Measurements from ENCODE around the gene MAPK14. TPM values are rescaled to one million over a fixed set of nuclear protein-coding genes. Genes with fewer than 3 reads are reported as not detected.

Gene MAPK14
- total RNA-seq, 3 donors from 2014 or later (not counting 1 experiment from before 2014, with no cell fraction given) = 68.0 to 106 (median 84.5) TPM

DNA sequence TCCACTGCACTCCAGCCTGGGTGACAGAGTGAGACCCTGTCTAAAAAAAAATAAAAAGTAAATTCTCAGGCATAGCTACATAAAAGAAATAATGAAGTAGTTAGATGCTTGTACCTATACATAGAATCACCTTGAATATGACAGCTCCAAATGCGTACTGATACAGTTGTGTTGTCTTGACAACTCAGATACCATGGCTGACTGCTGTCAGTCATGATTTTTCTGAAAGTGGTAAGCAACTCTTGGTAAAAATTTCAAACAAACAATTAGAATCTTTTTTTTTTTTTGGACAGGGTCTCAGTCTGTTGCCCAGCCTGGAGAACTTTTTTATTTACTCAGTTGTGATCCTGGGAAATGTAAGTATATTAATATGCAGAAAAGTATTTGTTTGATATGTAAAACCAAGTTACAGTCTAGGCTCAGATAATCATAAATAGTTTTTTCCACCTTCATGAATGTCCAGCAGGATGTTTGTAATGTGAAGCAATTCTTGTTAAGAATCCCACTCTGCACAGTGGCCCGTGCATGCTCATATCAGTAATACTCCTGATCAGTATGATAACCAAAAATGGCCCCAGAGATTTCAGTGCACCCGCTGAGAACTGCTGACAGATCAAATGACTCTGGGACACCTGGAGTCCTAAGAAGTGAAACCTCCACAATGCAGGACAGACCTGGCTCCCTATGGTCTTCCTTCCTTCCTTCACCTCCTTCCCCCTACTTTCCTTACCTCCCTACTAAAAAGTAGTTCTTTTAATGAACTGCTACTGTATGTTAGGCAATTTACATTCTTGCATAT is 88.7 kb downstream of the MAPK14 start:
- DNase-seq = no peak
- WGBS (ENCODE audit: insufficient coverage) = 86% methylated on average over 3 of the region's 3 CpGs
- Histone ChIP-seq H3K9me3 (ENCODE audit: control insufficient read depth, insufficient read depth, low read length) (no peaks in the 10 kb centered on the region), H3K4me1 (ENCODE audit: control insufficient read depth, insufficient read depth, low read length) (peaks cover 75% of the 10 kb centered on the region), H3K27me3 (ENCODE audit: control insufficient read depth, insufficient read depth, low read length) (no peaks in the 10 kb centered on the region), H3K27ac (ENCODE audit: low read length) (peak overlapping the region; percentile 71), H3K4me3 (ENCODE audit: low read length) (no peak overlapping the region), H3K36me3 (ENCODE audit: control insufficient read depth, insufficient read depth, low read length) (peaks cover 5% of the 10 kb centered on the region)
- no peak for ATAC-seq
- TF ChIP-seq, protein P1, sequence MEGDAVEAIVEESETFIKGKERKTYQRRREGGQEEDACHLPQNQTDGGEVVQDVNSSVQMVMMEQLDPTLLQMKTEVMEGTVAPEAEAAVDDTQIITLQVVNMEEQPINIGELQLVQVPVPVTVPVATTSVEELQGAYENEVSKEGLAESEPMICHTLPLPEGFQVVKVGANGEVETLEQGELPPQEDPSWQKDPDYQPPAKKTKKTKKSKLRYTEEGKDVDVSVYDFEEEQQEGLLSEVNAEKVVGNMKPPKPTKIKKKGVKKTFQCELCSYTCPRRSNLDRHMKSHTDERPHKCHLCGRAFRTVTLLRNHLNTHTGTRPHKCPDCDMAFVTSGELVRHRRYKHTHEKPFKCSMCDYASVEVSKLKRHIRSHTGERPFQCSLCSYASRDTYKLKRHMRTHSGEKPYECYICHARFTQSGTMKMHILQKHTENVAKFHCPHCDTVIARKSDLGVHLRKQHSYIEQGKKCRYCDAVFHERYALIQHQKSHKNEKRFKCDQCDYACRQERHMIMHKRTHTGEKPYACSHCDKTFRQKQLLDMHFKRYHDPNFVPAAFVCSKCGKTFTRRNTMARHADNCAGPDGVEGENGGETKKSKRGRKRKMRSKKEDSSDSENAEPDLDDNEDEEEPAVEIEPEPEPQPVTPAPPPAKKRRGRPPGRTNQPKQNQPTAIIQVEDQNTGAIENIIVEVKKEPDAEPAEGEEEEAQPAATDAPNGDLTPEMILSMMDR (IDR thresholded peaks at IDR 0.05) = no peak
- no peaks in the 10 kb centered on the region for H3K27me3 Mint-ChIP-seq (ENCODE audit: low read depth in 2 of 2)
- H3K27ac Mint-ChIP-seq = peak overlapping the region; percentile 100
- peaks cover 78 to 82% of the 10 kb centered on the region in 2 donors for H3K4me1 Mint-ChIP-seq
- H3K9me3 Mint-ChIP-seq = no peaks in the 10 kb centered on the region
- peak overlapping the region; percentile 67 for H3K4me3 Mint-ChIP-seq
- intact Hi-C loops (cut with micrococcal nuclease) = no loop called here
- no peaks in the 10 kb centered on the region for H3K36me3 Mint-ChIP-seq

DNA sequence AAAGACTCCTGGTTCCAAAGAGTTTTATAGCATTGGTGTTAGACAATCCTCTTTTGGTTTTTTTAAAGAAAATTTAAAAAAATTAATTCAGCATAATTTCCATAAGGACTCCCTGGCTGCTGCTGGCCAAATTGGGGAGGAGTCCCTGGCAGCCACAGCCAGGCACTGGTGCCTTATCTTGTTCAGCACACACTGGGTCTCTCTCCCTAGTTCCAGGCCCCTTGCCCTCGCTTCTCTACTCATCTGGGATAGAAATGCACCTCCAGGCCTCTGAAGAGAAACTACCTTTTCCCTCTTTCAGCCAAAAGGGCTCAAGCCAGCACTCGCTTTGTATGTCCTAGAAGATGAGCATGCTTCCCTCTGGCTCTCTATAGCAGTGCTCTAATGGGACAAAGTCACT is 89.3 kb downstream of the MAPK14 start:
- Mint-ChIP-seq H3K4me1 (peaks cover 84 to 88% of the 10 kb centered on the region in 2 donors), H3K4me3 (peak overlapping the region; percentile 67), H3K36me3 (no peaks in the 10 kb centered on the region), H3K27ac (peak overlapping the region; percentile 100), H3K9me3 (no peaks in the 10 kb centered on the region), H3K27me3 (ENCODE audit: low read depth in 2 of 2) (no peaks in the 10 kb centered on the region)
- no peak overlapping the region for H3K4me3 ChIP-seq (ENCODE audit: low read length)
- TF ChIP-seq, protein P1 (IDR thresholded peaks at IDR 0.05) = no peak
- no peak overlapping the region for H3K27ac ChIP-seq (ENCODE audit: low read length)
- DNase-seq (no peak), ATAC-seq (no peak)
- 96% methylated on average over 2 of the region's 2 CpGs for WGBS (ENCODE audit: insufficient coverage)
- intact Hi-C loops (cut with micrococcal nuclease) = no loop called here
- peaks cover 82% of the 10 kb centered on the region for H3K4me1 ChIP-seq (ENCODE audit: control insufficient read depth, insufficient read depth, low read length)
- H3K36me3 ChIP-seq (ENCODE audit: control insufficient read depth, insufficient read depth, low read length) = no peaks in the 10 kb centered on the region
- no peaks in the 10 kb centered on the region for H3K27me3 ChIP-seq (ENCODE audit: control insufficient read depth, insufficient read depth, low read length)
- H3K9me3 ChIP-seq (ENCODE audit: control insufficient read depth, insufficient read depth, low read length) = no peaks in the 10 kb centered on the region

GRCh38 chr6:36117658-36118549 is 90.3 kb downstream of the MAPK14 start:
- Mint-ChIP-seq H3K27ac (peak overlapping the region; percentile 100), H3K36me3 (no peaks in the 10 kb centered on the region), H3K9me3 (no peaks in the 10 kb centered on the region), H3K4me1 (peaks cover 94% of the 10 kb centered on the region in 2 donors), H3K4me3 (peak overlapping the region; percentile 80), H3K27me3 (ENCODE audit: low read depth in 2 of 2) (no peaks in the 10 kb centered on the region)
- intact Hi-C loops (cut with micrococcal nuclease) = loop anchor here (1.0 kb wide), 1 partner anchor 91 kb away; the partner anchor contains the start of gene MAPK14
- Histone ChIP-seq H3K36me3 (ENCODE audit: control insufficient read depth, insufficient read depth, low read length) (no peaks in the 10 kb centered on the region), H3K27me3 (ENCODE audit: control insufficient read depth, insufficient read depth, low read length) (no peaks in the 10 kb centered on the region), H3K4me3 (ENCODE audit: low read length) (no peak overlapping the region), H3K9me3 (ENCODE audit: control insufficient read depth, insufficient read depth, low read length) (no peaks in the 10 kb centered on the region), H3K4me1 (ENCODE audit: control insufficient read depth, insufficient read depth, low read length) (peaks cover 91% of the 10 kb centered on the region), H3K27ac (ENCODE audit: low read length) (peak overlapping the region; percentile 98)
- TF ChIP-seq, protein P1 (IDR thresholded peaks at IDR 0.05) = no peak
- DNase-seq = no peak
- ATAC-seq = no peak
- WGBS (ENCODE audit: insufficient coverage) = 78% methylated on average over 8 of the region's 8 CpGs

All from natural killer cell (primary cell).